GM20000 (cell line): Measurements from ENCODE around the gene PRELP.

Experiments
- DNase-seq: peaks from one replicate; pipeline ENCODE4 v3.0.0; 2012; ENCODE audit warnings: low spot score
- CTCF ChIP-seq: IDR thresholded peaks from 2 replicates; pipeline ENCODE4 v1.5.1; 2012; ENCODE audit warnings: mild to moderate bottlenecking, control low read depth; ENCODE audit errors: extremely low read depth, missing control alignments

PRELP gene

GRCh38 chr1:203497269-203497777, 21.7 kb downstream of the PRELP start:
- TF ChIP-seq CTCF: no peak

GRCh38 chr1:203499643-203500278, 24.2 kb downstream of the PRELP start:
- DNase-seq: no peak
- TF ChIP-seq CTCF: no peak

More at GRCh38 chr1:203497269-203497777, 21.7 kb downstream of the PRELP start:
- no peak for DNase-seq

- no peak for TF ChIP-seq CTCF
- DNase-seq: no peak
Measured at GRCh38 chr1:203500279-203500678, 24.7 kb downstream of the PRELP start.

- DNase-seq: no peak
- TF ChIP-seq CTCF: no peak
Measured at GRCh38 chr1:203503836-203504235, 28.2 kb downstream of the PRELP start.

- peak; percentile 87 for DNase-seq
Measured at GRCh38 chr1:203504400-203505250, 29.0 kb downstream of the PRELP start.

GRCh38 chr1:203505526-203506204, 30.1 kb downstream of the PRELP start:
- DNase-seq: no peak
- TF ChIP-seq CTCF: no peak

More at GRCh38 chr1:203504400-203505250, 29.0 kb downstream of the PRELP start:
- peak; percentile 50 for TF ChIP-seq CTCF
